ENCODE measurements around the gene MCF2L2. TPM values are rescaled to one million over a fixed set of nuclear protein-coding genes. Genes with fewer than 3 reads are reported as not detected.

Gene MCF2L2
- total and polyA plus RNA-seq, 2 experiments from 2014 or later, result not detected

- Histone ChIP-seq H3K27ac (no peak overlapping the region), H3K27me3 (replicated peaks; ENCODE audit: insufficient read depth) (no peaks in the 10 kb centered on the region), H2AFZ (no peak overlapping the region), H3K4me3 (no peak overlapping the region), H3K9me2 (ENCODE audit: insufficient read depth) (no peaks in the 10 kb centered on the region), H3K4me2 (ENCODE audit: unreplicated experiment) (no peak overlapping the region), H4K20me1 (ENCODE audit: insufficient read depth) (no peaks in the 10 kb centered on the region), H3K36me3 (ENCODE audit: low read depth) (no peaks in the 10 kb centered on the region), H3K9me3 (ENCODE audit: low read depth) (no peaks in the 10 kb centered on the region), H3K79me2 (ENCODE audit: insufficient read depth) (no peaks in the 10 kb centered on the region), H3K4me1 (ENCODE audit: insufficient read depth) (peaks cover 7% of the 10 kb centered on the region; the same call in 1 of the 2 replicates), H3K9ac (no peak overlapping the region), H3F3A (ENCODE audit: insufficient read depth) (no peaks in the 10 kb centered on the region)
- TF ChIP-seq EZH2 (IDR thresholded peaks at IDR 0.05; ENCODE audit: insufficient read depth, poor library complexity, severe bottlenecking) (no peak), EZH2phosphoT487 (IDR thresholded peaks at IDR 0.05; ENCODE audit: insufficient read depth, low read depth) (no peak)
- in situ Hi-C loops (cut with MboI), result no loop called here
- DNase-seq, result no peak
- WGBS, 2 experiments (ENCODE audit: low coverage in 1 of 2, low lambda C conversion rate in 2 of 2, missing lambda C conversion rate in 2 of 2), result 91 to 92% methylated on average over 2 of the region's 2 CpGs
Observed at GRCh38 chr3:183307749-183308148, 120.7 kb downstream of the MCF2L2 start.

- DNase-seq, result peak; percentile 81
- Histone ChIP-seq H3K4me2 (ENCODE audit: unreplicated experiment) (peak overlapping the region; percentile 22), H3K9me2 (ENCODE audit: insufficient read depth) (no peaks in the 10 kb centered on the region), H3K27me3 (replicated peaks; ENCODE audit: insufficient read depth) (no peaks in the 10 kb centered on the region), H3K4me3 (no peak overlapping the region), H2AFZ (peak overlapping the region; percentile 7), H3K79me2 (ENCODE audit: insufficient read depth) (no peaks in the 10 kb centered on the region), H3K9me3 (ENCODE audit: low read depth) (no peaks in the 10 kb centered on the region), H3F3A (ENCODE audit: insufficient read depth) (no peaks in the 10 kb centered on the region), H3K9ac (no peak overlapping the region; the same call in 1 of the 2 replicates), H3K36me3 (ENCODE audit: low read depth) (no peaks in the 10 kb centered on the region), H3K4me1 (ENCODE audit: insufficient read depth) (peaks cover 7% of the 10 kb centered on the region; the same call in 1 of the 2 replicates), H4K20me1 (ENCODE audit: insufficient read depth) (no peaks in the 10 kb centered on the region), H3K27ac (no peak overlapping the region)
- in situ Hi-C loops (cut with MboI), result no loop called here
- 41 to 48% methylated on average over 9 of the region's 9 CpGs for whole genome bisulfite sequencing, 2 experiments (ENCODE audit: low coverage in 1 of 2, low lambda C conversion rate in 2 of 2, missing lambda C conversion rate in 2 of 2)
- no peak for TF ChIP-seq EZH2 (IDR thresholded peaks at IDR 0.05; ENCODE audit: insufficient read depth, poor library complexity, severe bottlenecking)
- no peak for TF ChIP-seq EZH2phosphoT487 (IDR thresholded peaks at IDR 0.05; ENCODE audit: insufficient read depth, low read depth)
Observed at GRCh38 chr3:183306798-183307671, 121.4 kb downstream of the MCF2L2 start.

GRCh38 chr3:183303690-183304089, 124.7 kb downstream of the MCF2L2 start:
- DNase-seq, result no peak
- no peaks in the 10 kb centered on the region for H3K27me3 ChIP-seq (replicated peaks; ENCODE audit: insufficient read depth)
- H3K4me2 ChIP-seq (ENCODE audit: unreplicated experiment), result no peak overlapping the region
- no peak overlapping the region for H3K27ac ChIP-seq
- WGBS, 2 experiments (ENCODE audit: low coverage in 1 of 2, low lambda C conversion rate in 2 of 2, missing lambda C conversion rate in 2 of 2), result 93 to 96% methylated on average over 2 of the region's 2 CpGs
- H3K4me3 ChIP-seq, result no peak overlapping the region
- no peak overlapping the region for H3K9ac ChIP-seq
- no peaks in the 10 kb centered on the region for H3K79me2 ChIP-seq (ENCODE audit: insufficient read depth)
- no peak for TF ChIP-seq EZH2phosphoT487 (IDR thresholded peaks at IDR 0.05; ENCODE audit: insufficient read depth, low read depth)
- no peak for TF ChIP-seq EZH2 (IDR thresholded peaks at IDR 0.05; ENCODE audit: insufficient read depth, poor library complexity, severe bottlenecking)
- no peaks in the 10 kb centered on the region for H4K20me1 ChIP-seq (ENCODE audit: insufficient read depth)
- no peaks in the 10 kb centered on the region for H3K36me3 ChIP-seq (ENCODE audit: low read depth)
- no peak overlapping the region for H2AFZ ChIP-seq
- H3K4me1 ChIP-seq (ENCODE audit: insufficient read depth), result peaks cover 12% of the 10 kb centered on the region
- H3K9me3 ChIP-seq (ENCODE audit: low read depth), result no peaks in the 10 kb centered on the region
- 0 out of 2 replicates have a peak, but pooled peaks cover under 1% of the 10 kb centered on the region for H3F3A ChIP-seq (ENCODE audit: insufficient read depth)
- no peaks in the 10 kb centered on the region for H3K9me2 ChIP-seq (ENCODE audit: insufficient read depth)
- in situ Hi-C loops (cut with MboI), result no loop called here

- 86 to 87% methylated on average over 8 of the region's 8 CpGs for WGBS, 2 experiments (ENCODE audit: low coverage in 1 of 2, low lambda C conversion rate in 2 of 2, missing lambda C conversion rate in 2 of 2)
- 0 out of 2 replicates have a peak, but pooled peaks cover 7% of the 10 kb centered on the region for H3F3A ChIP-seq (ENCODE audit: insufficient read depth)
- H4K20me1 ChIP-seq (ENCODE audit: insufficient read depth), result no peaks in the 10 kb centered on the region
- H3K79me2 ChIP-seq (ENCODE audit: insufficient read depth), result no peaks in the 10 kb centered on the region
- in situ Hi-C loops (cut with MboI), result no loop called here
- H3K27ac ChIP-seq, result no peak overlapping the region
- no peak overlapping the region for H2AFZ ChIP-seq
- no peak overlapping the region for H3K4me3 ChIP-seq
- no peak for DNase-seq
- no peaks in the 10 kb centered on the region for H3K9me3 ChIP-seq (ENCODE audit: low read depth)
- H3K4me2 ChIP-seq (ENCODE audit: unreplicated experiment), result no peak overlapping the region
- H3K9me2 ChIP-seq (ENCODE audit: insufficient read depth), result no peaks in the 10 kb centered on the region
- H3K27me3 ChIP-seq (replicated peaks; ENCODE audit: insufficient read depth), result no peaks in the 10 kb centered on the region
- no peak for TF ChIP-seq EZH2 (IDR thresholded peaks at IDR 0.05; ENCODE audit: insufficient read depth, poor library complexity, severe bottlenecking)
- TF ChIP-seq EZH2phosphoT487 (IDR thresholded peaks at IDR 0.05; ENCODE audit: insufficient read depth, low read depth), result no peak
- H3K4me1 ChIP-seq (ENCODE audit: insufficient read depth), result peaks cover 16% of the 10 kb centered on the region
- no peak overlapping the region for H3K9ac ChIP-seq
- no peaks in the 10 kb centered on the region for H3K36me3 ChIP-seq (ENCODE audit: low read depth)
Observed at GRCh38 chr3:183301937-183302580, 126.4 kb downstream of the MCF2L2 start.
